HG03432 (cell line): ENCODE measurements around the gene ZW10.
"Not testable (repeated sequence)": the region's sequence is repeated elsewhere in the genome, so short reads cannot be mapped to it uniquely, and the experiment has no call there.

Experiments
- ATAC-seq: cut with Tn5 transposase; IDR thresholded peaks from one replicate; pipeline ENCODE4 v1.9.1; 2021; ENCODE audit warnings: mild to moderate bottlenecking, moderate library complexity; ENCODE audit not compliant: unreplicated experiment

ZW10 gene, protein sequence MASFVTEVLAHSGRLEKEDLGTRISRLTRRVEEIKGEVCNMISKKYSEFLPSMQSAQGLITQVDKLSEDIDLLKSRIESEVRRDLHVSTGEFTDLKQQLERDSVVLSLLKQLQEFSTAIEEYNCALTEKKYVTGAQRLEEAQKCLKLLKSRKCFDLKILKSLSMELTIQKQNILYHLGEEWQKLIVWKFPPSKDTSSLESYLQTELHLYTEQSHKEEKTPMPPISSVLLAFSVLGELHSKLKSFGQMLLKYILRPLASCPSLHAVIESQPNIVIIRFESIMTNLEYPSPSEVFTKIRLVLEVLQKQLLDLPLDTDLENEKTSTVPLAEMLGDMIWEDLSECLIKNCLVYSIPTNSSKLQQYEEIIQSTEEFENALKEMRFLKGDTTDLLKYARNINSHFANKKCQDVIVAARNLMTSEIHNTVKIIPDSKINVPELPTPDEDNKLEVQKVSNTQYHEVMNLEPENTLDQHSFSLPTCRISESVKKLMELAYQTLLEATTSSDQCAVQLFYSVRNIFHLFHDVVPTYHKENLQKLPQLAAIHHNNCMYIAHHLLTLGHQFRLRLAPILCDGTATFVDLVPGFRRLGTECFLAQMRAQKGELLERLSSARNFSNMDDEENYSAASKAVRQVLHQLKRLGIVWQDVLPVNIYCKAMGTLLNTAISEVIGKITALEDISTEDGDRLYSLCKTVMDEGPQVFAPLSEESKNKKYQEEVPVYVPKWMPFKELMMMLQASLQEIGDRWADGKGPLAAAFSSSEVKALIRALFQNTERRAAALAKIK

DNA sequence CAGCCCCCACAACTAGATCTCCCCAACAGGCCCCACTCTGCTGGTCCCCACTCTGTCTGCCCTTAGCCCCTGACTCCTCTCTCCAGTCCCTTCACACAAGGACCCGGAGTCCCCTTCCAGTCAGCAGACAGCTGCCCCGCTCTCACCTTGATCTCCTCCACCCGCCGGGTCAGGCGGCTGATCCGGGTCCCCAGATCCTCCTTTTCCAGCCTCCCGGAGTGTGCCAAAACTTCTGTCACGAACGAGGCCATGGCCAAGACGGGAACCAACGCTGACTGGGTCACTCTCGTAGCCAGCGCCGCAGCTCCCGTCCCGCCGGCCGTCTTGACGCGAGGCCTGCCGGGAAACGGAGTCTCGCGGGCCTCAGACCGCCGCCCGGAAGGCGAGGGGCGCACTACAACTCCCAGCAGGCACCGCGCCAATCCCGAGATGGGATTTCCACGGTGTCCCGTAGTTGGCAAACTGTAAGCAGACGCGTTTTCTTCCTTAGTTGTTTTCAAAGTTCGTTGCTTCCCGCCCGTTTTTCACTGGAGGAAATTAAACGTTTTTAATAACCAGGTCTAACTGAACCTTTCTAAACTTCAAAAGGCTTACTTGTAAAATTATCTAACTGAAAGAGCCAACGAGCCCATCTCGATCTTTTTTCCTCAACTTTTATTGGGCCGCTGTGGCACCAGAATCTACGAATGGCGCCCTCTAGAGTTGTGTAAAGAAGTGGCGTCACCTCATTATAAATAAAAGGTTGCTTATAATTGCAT is at the start of gene ZW10:
Gene ZW10 (minus strand): TSS at position 277 of the 758 bp plus-strand sequence. CDS start 26 bp downstream, at position 251.
- peak; percentile 99 for ATAC-seq

DNA sequence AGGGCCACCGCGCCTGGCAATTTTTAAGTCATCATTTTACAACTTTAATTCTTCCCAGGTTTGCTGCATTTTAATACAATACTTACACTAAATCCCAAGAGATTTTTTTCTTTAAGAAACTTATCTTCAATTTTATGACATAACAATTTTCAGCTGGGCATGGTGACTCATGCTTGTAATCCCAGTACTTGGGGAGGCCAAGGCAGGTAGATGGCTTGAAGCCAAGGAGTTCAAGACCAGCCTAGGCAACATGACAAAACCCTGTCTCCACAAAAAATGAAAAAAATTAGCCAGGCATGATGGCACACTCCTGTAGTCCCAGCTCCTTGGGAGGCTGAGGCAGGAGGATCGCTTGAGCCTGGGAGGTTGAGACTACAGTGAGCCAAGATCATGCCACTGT is 44.9 kb upstream of the ZW10 start:
- ATAC-seq: no peak

DNA sequence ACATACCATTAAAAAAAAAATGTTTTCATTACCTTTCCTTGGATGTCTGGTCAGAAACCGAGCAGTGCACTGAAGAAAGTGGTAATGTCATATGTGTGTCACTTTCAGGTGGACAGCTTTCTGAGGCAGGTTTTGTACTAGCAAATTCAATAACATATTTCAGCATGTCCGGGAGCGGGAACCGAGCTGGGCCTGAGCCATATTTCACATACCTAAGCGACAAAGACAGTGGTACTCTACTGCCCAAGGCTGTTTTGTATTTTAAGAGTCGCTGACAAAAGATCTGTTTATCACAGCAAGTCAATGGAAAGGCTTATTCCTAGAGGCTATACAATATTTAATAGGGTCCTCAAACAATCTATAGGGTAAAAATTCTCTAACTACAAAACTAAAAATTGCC is 44.1 kb upstream of the ZW10 start:
- ATAC-seq: no peak

DNA sequence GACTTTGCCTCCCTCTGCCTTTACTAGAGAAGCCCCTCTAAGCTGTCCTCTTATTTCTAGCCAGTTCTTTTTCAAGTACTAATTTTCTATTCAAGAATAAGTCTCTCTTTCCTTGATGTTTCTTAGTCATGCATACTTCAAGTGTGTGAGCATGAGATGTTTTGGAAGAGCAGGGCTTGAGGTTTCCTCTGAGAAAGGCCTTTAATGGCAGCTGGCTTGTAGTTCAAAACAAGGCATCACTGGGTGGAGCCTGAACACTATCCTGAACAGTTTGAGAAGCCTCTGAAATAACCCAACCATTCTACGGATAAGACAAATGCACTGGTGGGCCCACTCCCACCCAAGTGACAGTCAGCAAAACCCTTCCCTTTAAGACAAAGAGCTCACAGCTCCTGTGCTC is 43.7 kb upstream of the ZW10 start:
- no peak for ATAC-seq

DNA sequence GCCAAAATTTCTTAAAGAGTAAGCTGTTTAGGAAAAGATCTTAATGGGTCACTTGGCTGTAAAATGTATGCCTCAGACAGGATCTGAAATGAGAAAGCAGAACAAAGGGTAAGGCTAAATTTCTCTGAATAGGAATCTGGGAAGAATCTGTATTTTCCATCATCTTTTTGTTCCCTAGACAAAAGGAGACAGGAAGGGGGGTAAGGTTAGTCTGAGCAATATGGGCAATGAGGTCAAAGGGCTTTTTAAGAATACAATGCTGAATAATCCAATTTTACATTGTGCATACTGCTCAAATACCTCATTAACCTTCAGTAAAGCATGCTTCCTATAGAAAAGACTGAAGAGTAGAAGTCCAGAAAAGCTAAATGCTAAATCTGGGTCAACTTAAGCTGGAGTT is 40.7 kb upstream of the ZW10 start:
- ATAC-seq: no peak

DNA sequence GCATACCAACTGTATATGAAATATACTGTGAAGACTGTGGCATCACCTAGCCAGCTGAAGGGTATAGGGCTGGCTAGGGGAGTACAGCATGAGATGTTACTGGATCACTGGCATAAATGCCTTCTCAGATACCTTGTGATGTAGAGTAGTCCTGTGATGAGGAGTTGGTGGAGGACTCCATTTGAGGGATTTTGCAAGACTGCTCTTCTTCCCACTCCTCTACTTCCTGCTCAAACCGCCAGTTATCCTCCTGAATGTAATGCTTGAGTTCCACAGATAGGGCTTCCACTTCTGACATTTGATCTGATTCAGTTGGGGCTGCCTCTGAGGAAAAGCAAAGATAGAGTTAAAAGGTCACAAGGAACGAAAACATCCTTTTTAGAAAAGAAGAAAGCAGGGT is 35.4 kb upstream of the ZW10 start:
- ATAC-seq: no peak

DNA sequence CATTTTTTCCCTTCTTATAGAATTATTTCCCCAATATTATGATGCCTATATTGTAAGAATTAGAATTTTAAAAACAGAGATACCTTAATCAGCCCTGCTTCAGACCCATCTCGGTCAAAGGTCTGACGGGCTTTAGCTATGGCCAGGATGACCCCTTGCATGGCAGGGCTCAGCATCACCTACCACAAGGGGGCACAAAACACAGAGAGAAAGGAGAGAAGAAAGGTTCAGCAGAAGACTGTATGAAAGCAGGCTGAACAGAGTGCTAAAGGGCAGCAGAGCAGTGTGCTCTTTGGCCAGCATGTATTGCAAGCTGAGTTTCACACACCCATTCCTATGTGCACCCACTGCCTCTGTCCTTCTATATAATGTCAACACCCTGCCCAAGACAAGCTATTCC is 32.9 kb upstream of the ZW10 start:
- peak; percentile 42 for ATAC-seq

DNA sequence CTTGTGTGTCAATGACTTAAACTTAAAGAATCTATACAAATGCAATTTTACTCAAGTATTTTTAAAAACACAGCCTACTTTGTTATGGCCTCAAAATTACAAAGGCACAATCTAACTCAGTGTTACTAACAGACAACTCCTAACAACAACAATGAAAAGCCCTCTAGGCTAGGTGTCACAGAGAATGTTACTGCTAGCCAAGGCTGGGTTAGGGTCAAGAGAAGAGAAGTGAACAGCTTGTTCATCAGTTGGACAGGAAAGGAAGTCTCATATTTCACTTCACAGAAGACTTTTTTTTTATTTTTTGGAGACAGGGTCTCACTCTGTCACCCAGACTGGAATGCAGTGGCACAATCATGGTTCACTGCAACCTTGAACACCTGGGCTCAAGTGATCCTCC is 32.1 kb upstream of the ZW10 start:
- no peak for ATAC-seq

DNA sequence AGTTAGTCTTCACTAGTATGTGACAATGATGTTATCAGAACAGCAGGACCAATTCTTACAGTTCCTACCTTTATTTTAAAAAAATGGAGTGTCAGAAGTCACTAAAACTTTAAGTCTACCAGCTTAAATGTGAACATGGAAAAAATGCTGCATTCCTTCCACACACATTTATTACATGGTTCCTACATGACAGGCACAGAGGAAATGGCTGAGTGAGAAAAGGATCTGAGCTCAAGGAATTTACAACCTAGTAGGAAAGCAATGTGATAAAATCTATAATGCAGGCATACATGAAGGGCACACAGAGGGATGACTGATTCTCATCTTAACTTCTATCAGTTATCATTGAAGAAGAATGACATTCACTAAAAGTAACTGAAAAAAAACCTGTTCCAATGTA is 29.1 kb upstream of the ZW10 start:
- no peak for ATAC-seq

DNA sequence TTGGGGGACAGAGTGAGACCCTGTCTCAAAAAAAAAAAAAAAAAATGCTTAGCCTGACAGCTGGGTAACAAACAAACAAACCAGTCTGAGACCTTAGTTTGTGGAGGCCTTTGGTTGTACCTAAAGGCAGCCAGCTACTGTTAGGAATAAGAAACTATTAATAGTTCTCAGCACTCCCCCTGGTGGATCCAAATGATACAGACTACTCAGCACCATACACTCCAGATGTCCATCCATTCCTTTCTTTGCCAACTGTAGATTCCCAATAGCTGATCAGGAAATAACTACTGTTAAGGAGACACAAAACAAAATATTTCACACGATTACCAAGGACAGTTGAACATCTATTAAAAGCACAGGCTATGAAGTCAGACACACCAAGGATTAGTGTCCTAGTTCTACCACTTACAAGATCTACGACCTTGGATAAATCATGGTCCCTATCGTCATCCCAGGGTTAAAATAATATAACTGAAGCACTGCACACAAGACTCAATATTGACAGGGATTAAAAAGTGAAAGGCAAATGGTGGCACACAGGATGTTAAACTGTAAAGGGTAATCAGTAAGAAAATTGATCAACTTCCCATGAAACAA is 23.3 kb upstream of the ZW10 start:
- ATAC-seq: peak; percentile 69

DNA sequence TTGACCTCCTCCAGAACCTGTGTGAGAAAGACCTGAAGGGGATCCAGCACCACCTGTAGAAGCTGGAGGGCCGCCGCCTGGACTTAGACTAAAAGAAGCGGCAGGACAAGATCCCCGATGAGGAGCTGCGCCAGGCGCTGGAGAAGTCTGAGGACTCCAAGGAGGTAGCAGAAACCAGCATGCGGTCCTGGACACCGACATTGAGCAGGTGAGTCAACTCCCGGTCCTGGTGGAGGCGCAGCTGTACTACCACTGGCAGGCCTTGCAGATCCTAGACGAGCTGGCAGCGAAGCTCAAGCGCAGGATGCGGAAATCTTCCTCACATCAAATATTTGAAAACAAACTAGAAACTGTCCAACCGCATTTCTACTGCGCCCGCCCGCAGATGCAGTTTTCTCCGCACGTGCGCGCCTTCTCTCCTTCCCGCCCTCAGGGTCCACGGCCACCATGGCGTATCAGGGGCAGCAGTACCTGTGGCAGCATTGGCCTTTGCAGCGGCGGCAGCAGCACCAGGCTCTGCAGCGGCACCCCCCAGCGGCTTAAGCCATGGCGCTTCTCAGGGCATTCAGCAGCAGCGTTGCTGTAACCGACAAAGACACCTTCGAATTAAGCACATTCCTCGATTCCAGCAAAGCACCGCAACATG is 16.3 kb upstream of the ZW10 start:
- no peak for ATAC-seq

DNA sequence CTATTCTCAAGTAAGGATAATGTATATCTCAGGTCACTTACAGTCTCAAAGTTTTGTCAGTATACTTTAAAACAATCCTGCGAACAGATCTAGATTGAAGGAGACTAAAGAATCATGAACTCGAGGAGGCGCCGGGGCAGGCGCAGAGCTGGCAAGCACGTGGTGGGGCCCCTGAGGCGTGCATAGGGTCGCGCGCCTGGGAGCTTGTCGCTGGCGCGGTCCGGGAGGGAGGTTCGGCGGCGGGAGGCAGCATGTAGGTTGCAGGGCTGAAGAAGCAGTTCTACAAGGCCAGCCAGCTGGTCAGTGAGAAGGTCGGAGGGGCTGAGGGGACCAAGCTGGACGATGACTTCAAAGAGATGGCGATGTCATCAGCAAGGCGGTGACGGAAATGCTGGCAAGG is 15.5 kb upstream of the ZW10 start:
- ATAC-seq: not testable (repeated sequence)

DNA sequence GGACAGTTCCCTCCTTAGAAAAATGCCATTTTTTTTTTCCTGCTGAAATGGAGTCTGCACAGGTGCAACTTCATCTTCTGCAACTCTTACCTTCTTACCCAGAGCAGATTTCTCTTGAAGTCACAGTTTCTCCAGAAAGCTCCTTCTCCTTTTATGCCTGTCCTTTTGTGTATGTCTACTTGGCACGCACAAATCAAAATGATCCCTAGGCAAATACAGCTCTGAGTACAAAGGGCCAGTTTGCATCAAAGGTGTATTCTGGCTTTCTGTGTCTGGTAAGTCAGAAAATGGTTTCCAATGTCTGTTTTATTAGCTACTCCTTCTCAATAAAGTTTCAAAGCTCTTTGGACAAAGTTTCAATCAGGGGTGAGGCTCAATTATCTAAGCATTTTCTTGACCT is 8.6 kb upstream of the ZW10 start:
- no peak for ATAC-seq

DNA sequence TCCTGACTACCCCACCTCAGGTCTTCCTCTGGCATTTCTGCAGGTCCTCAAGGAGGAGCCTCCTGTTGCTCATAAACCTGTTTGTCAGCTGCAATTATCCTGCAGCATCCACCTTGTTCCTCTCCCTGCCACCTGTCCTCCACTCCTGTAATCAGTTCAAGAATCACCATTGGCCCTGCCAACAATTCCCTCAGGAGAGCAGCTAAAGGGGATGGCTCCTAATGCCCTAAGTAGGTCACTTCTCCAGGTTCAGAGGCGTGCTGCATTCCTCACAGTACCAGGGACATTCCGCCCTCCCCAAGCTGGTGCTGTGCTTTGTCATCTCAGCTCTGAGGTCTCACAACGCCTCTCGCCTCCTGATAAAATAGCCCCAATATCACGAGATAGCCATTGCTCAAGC is 8.2 kb upstream of the ZW10 start:
- no peak for ATAC-seq

DNA sequence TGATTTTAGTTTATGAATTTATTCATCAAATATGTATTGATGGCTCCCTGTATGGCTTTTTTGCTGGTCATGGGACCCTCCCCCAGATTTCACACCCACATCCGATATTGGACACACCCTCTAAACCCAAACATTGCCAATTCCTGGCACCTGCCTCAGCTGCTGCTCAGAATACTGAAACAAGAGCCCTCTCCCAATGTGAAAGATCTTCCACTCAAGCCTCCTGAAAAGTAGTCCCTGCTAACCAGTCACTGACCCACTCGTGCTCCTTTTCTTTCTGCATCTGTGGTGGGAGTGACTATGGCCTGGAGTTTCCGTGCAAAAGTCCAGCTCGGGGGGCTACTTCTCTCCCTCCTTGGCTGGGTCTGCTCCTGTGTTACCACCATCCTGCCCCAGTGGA is 6.0 kb upstream of the ZW10 start, which contains the start of gene CLDN25:
Gene CLDN25 (plus strand): TSS at position 301 of the 400 bp plus-strand sequence. CDS start 0 bp downstream, at position 301.
- no peak for ATAC-seq

DNA sequence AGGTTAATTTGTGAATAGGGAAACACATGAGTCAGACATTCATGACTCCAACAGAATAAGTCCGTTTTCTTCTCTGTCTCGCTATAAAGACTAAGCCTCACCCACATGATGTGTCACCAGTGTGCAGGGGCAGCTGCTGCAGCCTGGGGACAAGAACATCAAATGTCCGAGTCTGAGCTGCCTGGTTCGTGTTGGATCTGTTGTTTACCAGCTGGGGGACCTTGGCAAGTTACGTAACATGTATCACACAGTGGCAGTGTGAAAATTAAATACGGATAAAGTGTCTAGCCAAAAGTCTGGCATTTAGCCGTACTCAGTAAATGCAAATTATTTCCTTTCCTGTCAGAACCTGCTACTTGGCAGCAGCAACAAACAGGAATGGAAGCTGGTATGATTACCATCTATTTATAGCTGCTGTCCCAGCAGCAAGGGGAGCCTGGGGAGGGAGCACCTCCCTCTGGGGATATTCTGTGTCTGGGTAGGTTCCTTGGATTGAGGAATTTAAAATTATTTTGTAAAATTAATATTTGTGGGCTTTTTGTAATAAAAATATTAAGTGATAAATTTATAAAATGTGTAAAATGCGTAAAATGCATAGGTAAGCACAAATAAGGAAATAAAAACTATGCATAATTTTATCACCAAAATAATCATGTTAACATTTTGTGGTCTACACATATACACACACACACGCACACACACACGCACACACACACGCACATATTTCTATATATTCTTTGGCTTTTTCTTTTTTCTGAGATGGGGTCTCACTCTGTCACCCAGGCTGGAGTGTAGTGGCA is 4.8 kb upstream of the ZW10 start:
- no peak for ATAC-seq

DNA sequence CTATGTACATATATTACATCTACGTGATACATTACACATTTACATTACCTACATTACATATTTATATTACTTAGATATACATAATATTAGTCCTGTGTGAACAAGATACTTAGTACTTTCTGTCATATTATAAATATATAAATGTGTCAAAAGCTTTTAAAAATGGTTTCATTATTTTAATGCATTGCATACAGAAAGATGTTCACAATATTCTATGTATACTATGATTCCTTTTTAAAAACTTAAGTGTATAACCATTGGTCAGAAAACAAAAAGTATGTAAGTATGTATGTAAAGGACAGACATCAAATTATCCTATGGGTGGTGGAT is 647 bp upstream of the ZW10 start:
- no peak for ATAC-seq

DNA sequence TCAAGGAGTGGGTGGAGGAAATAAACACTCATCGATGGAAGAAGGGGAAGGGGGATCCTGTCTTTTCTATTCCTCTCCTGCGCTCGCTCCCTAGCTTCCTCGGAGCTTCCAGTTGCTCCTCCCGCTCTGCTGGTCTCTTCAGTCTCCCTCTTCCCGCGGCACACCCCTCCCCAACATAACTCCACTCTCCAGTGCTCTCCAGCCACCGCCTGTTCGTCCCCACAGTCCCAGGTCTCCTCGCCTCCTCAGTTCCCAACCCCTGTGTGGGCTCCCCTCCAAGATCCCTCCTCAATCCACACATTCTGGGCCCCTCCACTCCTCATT is 438 bp downstream of the ZW10 start:
- ATAC-seq: no peak

DNA sequence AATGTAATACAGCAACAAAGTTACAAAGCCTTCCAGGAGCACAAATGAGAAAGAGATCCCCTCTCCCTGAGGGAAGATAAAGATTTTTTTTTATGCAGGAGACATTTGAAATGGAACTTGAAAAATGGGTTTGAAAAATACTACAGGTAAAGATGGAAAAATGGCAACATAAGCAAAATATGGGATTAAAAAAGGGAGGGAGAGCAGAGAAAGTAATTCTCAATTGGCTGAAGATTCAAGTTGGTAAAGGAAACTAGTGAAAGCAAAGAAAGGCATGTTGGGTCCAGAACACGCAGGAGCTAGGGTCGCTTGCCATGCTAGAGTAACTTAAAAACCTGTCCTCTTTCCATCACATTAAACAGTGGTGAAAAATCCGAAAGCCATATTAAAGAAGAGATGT is 1.5 kb downstream of the ZW10 start:
- ATAC-seq: no peak
